Smooth muscle cell (in vitro differentiated cells): Measurements from ENCODE around the gene TBC1D16. TPM values are rescaled to one million over a fixed set of nuclear protein-coding genes. Genes with fewer than 3 reads are reported as not detected.

ENCODE experiments used
- DNase-seq: peaks from one replicate; lab custom pipeline; 2025; ENCODE audit not compliant: unreplicated experiment; lab: John Stamatoyannopoulos, UW
- H2AFZ ChIP-seq: fragments of 200-600 bp; sonication (generic); 2 replicates; pipeline ENCODE4 v1.6.0; 2016; ENCODE audit warnings: antibody characterized with exemption, low read depth, mild to moderate bottlenecking
- H3F3A ChIP-seq: fragments of 200-600 bp; sonication (generic); 2 replicates; pipeline ENCODE4 v1.6.0; 2017; ENCODE audit warnings: antibody characterized with exemption, low read depth
- H3K27ac ChIP-seq: fragments of 200-600 bp; sonication (generic); 2 replicates; pipeline ENCODE4 v1.5.1; 2016; ENCODE audit warnings: low read depth, mild to moderate bottlenecking
- H3K27me3 ChIP-seq: fragments of 200-600 bp; sonication (generic); 2 replicates; pipeline ENCODE4 v1.6.1; 2016; ENCODE audit warnings: low read depth, mild to moderate bottlenecking
- H3K36me3 ChIP-seq: fragments of 200-600 bp; sonication (generic); 2 replicates; pipeline ENCODE4 v1.5.1; 2016; ENCODE audit warnings: low read depth
- H3K4me1 ChIP-seq: fragments of 200-600 bp; sonication (generic); 2 replicates; pipeline ENCODE4 v1.5.1; 2016; ENCODE audit warnings: low read depth
- H3K4me2 ChIP-seq: fragments of 200-600 bp; sonication (generic); 2 replicates; pipeline ENCODE4 v1.6.0; 2016; ENCODE audit warnings: mild to moderate bottlenecking
- H3K4me3 ChIP-seq: fragments of 200-600 bp; sonication (generic); 2 replicates; pipeline ENCODE4 v1.5.1; 2016; ENCODE audit warnings: mild to moderate bottlenecking
- H3K79me2 ChIP-seq: fragments of 200-600 bp; sonication (generic); 2 replicates; pipeline ENCODE4 v1.6.0; 2016; ENCODE audit warnings: low read depth, mild to moderate bottlenecking
- H3K9ac ChIP-seq: fragments of 200-600 bp; sonication (generic); 2 replicates; pipeline ENCODE4 v1.6.0; 2016; ENCODE audit warnings: low read depth
- H3K9me3 ChIP-seq: fragments of 200-600 bp; sonication (generic); replicated peaks from 2 replicates; pipeline ENCODE4 v1.5.1; 2016; ENCODE audit warnings: low read depth
- H4K20me1 ChIP-seq: fragments of 200-600 bp; sonication (generic); 2 replicates; pipeline ENCODE4 v1.6.0; 2016; ENCODE audit warnings: low read depth
- WGBS: methylation state at CpG from one replicate; pipeline ENCODE4 v1.1.7; 2016; ENCODE audit warnings: low lambda C conversion rate; 5-methylcytosine and 5-hydroxymethylcytosine counted together
- polyA plus RNA-seq: library from polyadenylated mRNA; unstranded; fragments of >200 nt; fragmentation: Nextera tagmentation; extraction: Ambion mirVana; gene quantifications from 2 replicates; pipeline ENCODE4 v1.2.1, GENCODE V29; 2016
- total RNA-seq: library from RNA; depleted of rRNA; stranded (reverse); fragments of >200 nt; gene quantifications from 2 replicates; pipeline ENCODE4 v1.2.3, GENCODE V29; 2014
- TF ChIP-seq, protein P1 (sequence below): fragments of 200-600 bp; sonication (generic); IDR thresholded peaks from 2 replicates; pipeline ENCODE4 v1.5.1; 2017; ENCODE audit warnings: borderline replicate concordance, mild to moderate bottlenecking, antibody characterized with exemption; ENCODE audit not compliant: insufficient read depth, poor library complexity, severe bottlenecking

The TBC1D16 gene
- total and polyA plus RNA-seq, 2 experiments from 2014 or later = 17.4 to 24.6 TPM

- H2AFZ ChIP-seq = no peak overlapping the region
Measured at GRCh38 chr17:79925242-79925957, 110.3 kb downstream of the TBC1D16 start.

DNA sequence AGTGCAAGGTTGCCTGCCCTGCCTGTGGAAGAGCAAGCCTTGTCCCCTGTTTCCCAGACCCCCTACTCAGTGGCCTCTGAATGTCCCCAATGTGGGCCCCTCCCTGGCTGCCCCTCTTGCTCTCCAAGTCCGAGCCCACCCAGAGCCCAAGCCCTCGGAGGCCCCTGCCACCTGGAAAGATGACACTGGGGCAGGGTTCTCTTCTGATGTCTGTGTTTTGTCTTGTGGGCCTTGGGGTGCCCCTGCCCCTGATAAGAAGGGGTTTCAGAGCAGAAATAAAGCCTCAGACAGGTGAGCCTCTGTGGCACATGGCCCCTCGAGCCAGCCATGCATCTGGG lies 111.1 kb downstream of the TBC1D16 start:
- no peak for DNase-seq
- no peaks in the 10 kb centered on the region for H3K36me3 ChIP-seq
- H3K4me3 ChIP-seq = no peak overlapping the region
- no peak overlapping the region for H3K4me2 ChIP-seq
- no peaks in the 10 kb centered on the region for H4K20me1 ChIP-seq
- no peak overlapping the region for H2AFZ ChIP-seq
- no peaks in the 10 kb centered on the region for H3K79me2 ChIP-seq
- no peaks in the 10 kb centered on the region for H3K9me3 ChIP-seq
- H3K4me1 ChIP-seq = no peaks in the 10 kb centered on the region
- no peaks in the 10 kb centered on the region for H3F3A ChIP-seq
- H3K27me3 ChIP-seq = peaks cover 9% of the 10 kb centered on the region
- WGBS = 92% methylated on average over 3 of the region's 3 CpGs
- TF ChIP-seq, protein P1, sequence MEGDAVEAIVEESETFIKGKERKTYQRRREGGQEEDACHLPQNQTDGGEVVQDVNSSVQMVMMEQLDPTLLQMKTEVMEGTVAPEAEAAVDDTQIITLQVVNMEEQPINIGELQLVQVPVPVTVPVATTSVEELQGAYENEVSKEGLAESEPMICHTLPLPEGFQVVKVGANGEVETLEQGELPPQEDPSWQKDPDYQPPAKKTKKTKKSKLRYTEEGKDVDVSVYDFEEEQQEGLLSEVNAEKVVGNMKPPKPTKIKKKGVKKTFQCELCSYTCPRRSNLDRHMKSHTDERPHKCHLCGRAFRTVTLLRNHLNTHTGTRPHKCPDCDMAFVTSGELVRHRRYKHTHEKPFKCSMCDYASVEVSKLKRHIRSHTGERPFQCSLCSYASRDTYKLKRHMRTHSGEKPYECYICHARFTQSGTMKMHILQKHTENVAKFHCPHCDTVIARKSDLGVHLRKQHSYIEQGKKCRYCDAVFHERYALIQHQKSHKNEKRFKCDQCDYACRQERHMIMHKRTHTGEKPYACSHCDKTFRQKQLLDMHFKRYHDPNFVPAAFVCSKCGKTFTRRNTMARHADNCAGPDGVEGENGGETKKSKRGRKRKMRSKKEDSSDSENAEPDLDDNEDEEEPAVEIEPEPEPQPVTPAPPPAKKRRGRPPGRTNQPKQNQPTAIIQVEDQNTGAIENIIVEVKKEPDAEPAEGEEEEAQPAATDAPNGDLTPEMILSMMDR = no peak
- no peak overlapping the region for H3K27ac ChIP-seq
- H3K9ac ChIP-seq = no peak overlapping the region

More at GRCh38 chr17:79925242-79925957, 110.3 kb downstream of the TBC1D16 start:
- H3K9ac ChIP-seq = no peak overlapping the region
- H3K27ac ChIP-seq = no peak overlapping the region
- no peaks in the 10 kb centered on the region for H3K9me3 ChIP-seq
- H4K20me1 ChIP-seq = no peaks in the 10 kb centered on the region
- H3K4me3 ChIP-seq = no peak overlapping the region
- H3K27me3 ChIP-seq = peaks cover 14% of the 10 kb centered on the region
- H3K79me2 ChIP-seq = no peaks in the 10 kb centered on the region
- 89% methylated on average over 29 of the region's 29 CpGs for WGBS
- no peaks in the 10 kb centered on the region for H3K4me1 ChIP-seq
- no peaks in the 10 kb centered on the region for H3K36me3 ChIP-seq
- no peak for DNase-seq
- no peak overlapping the region for H3K4me2 ChIP-seq
- TF ChIP-seq, protein P1 = no peak
- no peaks in the 10 kb centered on the region for H3F3A ChIP-seq

DNA sequence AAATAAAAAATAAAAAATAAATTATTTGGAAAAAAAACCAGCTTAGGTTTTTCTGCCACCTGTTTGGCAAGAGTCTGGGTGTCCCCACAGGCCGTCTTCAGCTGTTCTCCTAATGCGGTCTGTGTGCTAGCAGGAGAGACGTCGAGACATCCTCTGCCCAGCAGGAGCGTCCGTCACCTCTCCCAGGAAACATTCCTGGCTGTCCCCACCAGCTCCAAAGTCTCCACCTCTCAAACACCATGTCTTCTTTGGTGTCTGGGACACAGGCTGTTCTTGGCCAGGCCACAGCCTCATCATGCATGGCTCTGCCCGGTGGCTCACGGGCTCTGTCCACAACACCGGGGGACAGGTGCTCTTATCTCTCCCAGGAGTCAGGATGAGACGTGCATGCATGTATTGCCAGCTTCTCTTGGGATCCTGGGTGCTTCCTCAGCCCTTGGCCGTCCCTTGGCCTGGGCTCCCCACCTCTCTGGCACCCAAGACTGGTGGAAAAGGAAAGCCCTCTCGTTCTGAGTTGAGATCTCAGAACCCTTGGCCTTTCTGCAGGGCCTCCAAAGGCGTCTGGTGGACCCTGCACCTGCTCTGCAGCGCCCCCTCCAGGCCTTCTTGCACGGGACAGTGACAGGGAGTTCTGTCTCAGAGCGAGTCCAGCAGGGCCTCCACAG lies 111.6 kb downstream of the TBC1D16 start:
- TF ChIP-seq, protein P1 = peak; percentile 58
- no peaks in the 10 kb centered on the region for H3K79me2 ChIP-seq
- no peaks in the 10 kb centered on the region for H3K9me3 ChIP-seq
- no peaks in the 10 kb centered on the region for H4K20me1 ChIP-seq
- peaks cover 4% of the 10 kb centered on the region for H3K27me3 ChIP-seq
- no peaks in the 10 kb centered on the region for H3K36me3 ChIP-seq
- DNase-seq = no peak
- H3F3A ChIP-seq = no peaks in the 10 kb centered on the region
- H3K4me1 ChIP-seq = no peaks in the 10 kb centered on the region
- no peak overlapping the region for H2AFZ ChIP-seq
- 66% methylated on average over 16 of the region's 16 CpGs for WGBS
- no peak overlapping the region for H3K27ac ChIP-seq
- H3K4me2 ChIP-seq = no peak overlapping the region
- H3K9ac ChIP-seq = no peak overlapping the region
- no peak overlapping the region for H3K4me3 ChIP-seq

GRCh38 chr17:79922798-79923197 lies 112.9 kb downstream of the TBC1D16 start:
- no peaks in the 10 kb centered on the region for H4K20me1 ChIP-seq
- no peaks in the 10 kb centered on the region for H3K27me3 ChIP-seq
- TF ChIP-seq, protein P1 = no peak
- H3K4me1 ChIP-seq = no peaks in the 10 kb centered on the region
- H3K9ac ChIP-seq = no peak overlapping the region
- no peaks in the 10 kb centered on the region for H3K36me3 ChIP-seq
- DNase-seq = no peak
- no peaks in the 10 kb centered on the region for H3K9me3 ChIP-seq
- H3K4me3 ChIP-seq = no peak overlapping the region
- H2AFZ ChIP-seq = no peak overlapping the region
- H3K79me2 ChIP-seq = no peaks in the 10 kb centered on the region
- no peaks in the 10 kb centered on the region for H3F3A ChIP-seq
- no peak overlapping the region for H3K27ac ChIP-seq
- 93% methylated on average over 12 of the region's 12 CpGs for WGBS
- no peak overlapping the region for H3K4me2 ChIP-seq
